Endodermal cell (in vitro differentiated cells): ENCODE results near the gene COL26A1. TPM values are rescaled to one million over a fixed set of nuclear protein-coding genes. Genes with fewer than 3 reads are reported as not detected.

Experiments
- DNase-seq: peaks from one replicate; pipeline ENCODE4 v3.0.0-alpha.2; 2017
- H3K27ac ChIP-seq: 2 replicates; pipeline ENCODE4 v1.5.1; 2013; ENCODE audit warnings: mild to moderate bottlenecking, low read depth, low read length, moderate library complexity
- H3K27me3 ChIP-seq: 2 replicates; pipeline ENCODE4 v1.6.1; 2013; ENCODE audit warnings: mild to moderate bottlenecking, low read length, moderate library complexity; ENCODE audit not compliant: insufficient read depth, control insufficient read depth, poor library complexity, severe bottlenecking
- H3K36me3 ChIP-seq: 2 replicates; pipeline ENCODE4 v1.7.0; 2013; ENCODE audit warnings: mild to moderate bottlenecking, low read length, moderate library complexity; ENCODE audit not compliant: control insufficient read depth, insufficient read depth
- H3K4me1 ChIP-seq: one replicate; pipeline ENCODE4 v1.7.0; 2013; ENCODE audit warnings: low read length; ENCODE audit not compliant: control insufficient read depth, insufficient read depth
- H3K4me3 ChIP-seq: 2 replicates; pipeline ENCODE4 v1.5.1; 2013; ENCODE audit warnings: mild to moderate bottlenecking, low read length, moderate library complexity
- H3K9ac ChIP-seq: 2 replicates; pipeline ENCODE4 v1.6.1; 2013; ENCODE audit warnings: mild to moderate bottlenecking, low read length, moderate library complexity; ENCODE audit not compliant: poor library complexity, severe bottlenecking; ENCODE audit errors: extremely low read depth
- H3K9me3 ChIP-seq: 2 replicates; pipeline ENCODE4 v1.6.1; 2013; ENCODE audit warnings: mild to moderate bottlenecking, low read length, moderate library complexity; ENCODE audit not compliant: control insufficient read depth
- H3K27ac Mint-ChIP-seq: 2 replicates; pipeline ENCODE4 v1.8.0; 2020; ENCODE audit warnings: mixed read lengths
- H3K27me3 Mint-ChIP-seq: 2 replicates; pipeline ENCODE4 v1.8.0; 2021; ENCODE audit warnings: mild to moderate bottlenecking, mixed read lengths; ENCODE audit not compliant: insufficient read depth
- H3K36me3 Mint-ChIP-seq: 2 replicates; pipeline ENCODE4 v1.8.0; 2020; ENCODE audit warnings: low read depth, mixed read lengths
- H3K4me1 Mint-ChIP-seq: 2 replicates; pipeline ENCODE4 v1.8.0; 2020; ENCODE audit warnings: mixed read lengths
- H3K4me3 Mint-ChIP-seq: 2 replicates; pipeline ENCODE4 v1.8.0; 2020; ENCODE audit warnings: mild to moderate bottlenecking, moderate library complexity, mixed read lengths
- H3K9me3 Mint-ChIP-seq: 2 replicates; pipeline ENCODE4 v1.8.0; 2020; ENCODE audit warnings: mild to moderate bottlenecking, mixed read lengths
- CTCF ChIP-seq: fragments of 200-600 bp; sonication (generic); conservative IDR thresholded peaks from 2 replicates; pipeline ENCODE4 v1.5.0; 2021; ENCODE audit warnings: antibody characterized with exemption, mild to moderate bottlenecking
- WGBS, 2 experiments: methylation state at CpG; one replicate each; pipeline versions ENCODE4 v1.1.5 to v1.1.7; 2013; ENCODE audit warnings: missing lambda C conversion rate in 2 of 2, mixed read lengths in 1 of 2; ENCODE audit not compliant: insufficient coverage in 1 of 2, insufficient read length in 1 of 2; 5-methylcytosine and 5-hydroxymethylcytosine counted together
- total RNA-seq, 2 donors: library from RNA; stranded (reverse); fragmentation: NEBNext Ultra II Directional in 1 of 2; extraction: Animal tissue kit (Norgen Biotek cat#: 25700) in 1 of 2; gene quantifications; 2 replicates in 1 of 2; 3 replicates in 1 of 2; pipeline ENCODE4 v1.2.1, GENCODE V29; 2021

COL26A1 gene
- total RNA-seq, 2 donors from 2014 or later = 41.2 to 47.0 TPM

GRCh38 chr7:101598986-101599771 lies 236.5 kb downstream of the COL26A1 start:
- Mint-ChIP-seq H3K4me1 (peaks cover 3% of the 10 kb centered on the region), H3K27ac (no peak overlapping the region), H3K27me3 (peaks cover 11% of the 10 kb centered on the region), H3K4me3 (no peak overlapping the region), H3K36me3 (no peaks in the 10 kb centered on the region), H3K9me3 (no peaks in the 10 kb centered on the region)
- no peaks in the 10 kb centered on the region for H3K4me1 ChIP-seq
- DNase-seq = no peak
- H3K27ac ChIP-seq = no peak overlapping the region
- H3K36me3 ChIP-seq = no peaks in the 10 kb centered on the region
- 87 to 90% methylated on average over 12 to 16 of the region's 16 CpGs for WGBS, 2 experiments
- no peak overlapping the region for H3K9ac ChIP-seq
- no peaks in the 10 kb centered on the region for H3K27me3 ChIP-seq
- no peak overlapping the region for H3K4me3 ChIP-seq
- H3K9me3 ChIP-seq = no peaks in the 10 kb centered on the region
- TF ChIP-seq CTCF = no peak

- WGBS, 2 experiments = 97 to 100% methylated on average over 1 to 3 of the region's 3 CpGs
- Histone ChIP-seq H3K9ac (no peak overlapping the region), H3K27ac (no peak overlapping the region), H3K27me3 (no peaks in the 10 kb centered on the region), H3K9me3 (no peaks in the 10 kb centered on the region), H3K4me1 (no peaks in the 10 kb centered on the region), H3K4me3 (no peak overlapping the region), H3K36me3 (no peaks in the 10 kb centered on the region)
- Mint-ChIP-seq H3K9me3 (no peaks in the 10 kb centered on the region), H3K27ac (no peak overlapping the region), H3K36me3 (no peaks in the 10 kb centered on the region), H3K27me3 (peaks cover 8% of the 10 kb centered on the region), H3K4me1 (peaks cover 3% of the 10 kb centered on the region), H3K4me3 (no peak overlapping the region)
- DNase-seq = no peak
- TF ChIP-seq CTCF = no peak
Observed at GRCh38 chr7:101599787-101600186, 237.1 kb downstream of the COL26A1 start.

GRCh38 chr7:101602082-101602481 lies 239.4 kb downstream of the COL26A1 start:
- Histone ChIP-seq H3K9ac (no peak overlapping the region), H3K27ac (no peak overlapping the region), H3K4me3 (no peak overlapping the region), H3K9me3 (no peaks in the 10 kb centered on the region), H3K36me3 (no peaks in the 10 kb centered on the region), H3K4me1 (no peaks in the 10 kb centered on the region), H3K27me3 (no peaks in the 10 kb centered on the region)
- Mint-ChIP-seq H3K9me3 (no peaks in the 10 kb centered on the region), H3K4me1 (peaks cover 3% of the 10 kb centered on the region), H3K27ac (no peak overlapping the region), H3K4me3 (no peak overlapping the region), H3K27me3 (peaks cover 2% of the 10 kb centered on the region), H3K36me3 (no peaks in the 10 kb centered on the region)
- WGBS, 2 experiments = 77 to 82% methylated on average over 9 to 12 of the region's 12 CpGs
- no peak for DNase-seq
- no peak for TF ChIP-seq CTCF
